HG02610 (cell line): ENCODE data around the gene MAMSTR.

Experiments
- ATAC-seq: cut with Tn5 transposase; IDR thresholded peaks from one replicate; pipeline ENCODE4 v1.9.1; 2021; ENCODE audit warnings: mild to moderate bottlenecking, moderate library complexity; ENCODE audit not compliant: unreplicated experiment

MAMSTR gene

DNA sequence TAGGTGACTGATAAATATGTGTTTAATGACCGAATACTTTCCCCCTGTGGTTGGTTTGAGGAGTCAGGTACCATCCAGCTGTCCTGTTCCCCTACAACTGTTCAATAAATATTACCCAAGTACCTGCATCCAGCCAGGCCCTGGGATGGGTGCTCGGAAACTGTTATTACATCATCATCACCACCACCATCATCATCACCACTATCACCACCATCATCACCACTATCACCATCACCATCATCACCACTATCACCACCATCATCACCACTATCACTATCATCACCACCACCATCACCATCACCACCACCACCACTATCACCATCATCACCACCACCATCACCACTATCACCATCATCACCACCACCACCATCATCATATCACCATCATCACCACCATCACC, 50.8 kb downstream of the MAMSTR start:
- ATAC-seq = no peak

DNA sequence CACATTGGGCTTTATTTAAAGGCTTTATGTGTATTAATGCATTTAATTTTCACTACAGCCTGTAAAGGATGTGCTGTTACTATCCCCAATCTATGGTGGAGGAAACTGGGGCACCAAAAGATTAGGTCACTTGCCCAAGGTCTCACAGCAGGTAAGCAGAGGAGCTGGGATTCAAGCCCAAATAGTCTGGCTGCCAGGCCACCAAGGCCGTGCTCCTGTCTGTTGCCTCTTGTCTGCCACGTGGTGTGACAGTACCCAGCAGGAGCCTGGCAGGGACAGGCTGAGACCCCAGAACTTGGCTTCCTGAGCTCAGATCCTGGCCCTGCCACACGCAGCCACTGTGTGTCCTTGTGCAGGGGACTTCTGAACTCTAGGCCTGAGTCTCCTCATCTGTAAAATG, 51.2 kb downstream of the MAMSTR start:
- no peak for ATAC-seq

- no peak for ATAC-seq
Observed at GRCh38 chr19:48665786-48666185, 53.7 kb downstream of the MAMSTR start.

GRCh38 chr19:48664476-48664875, 55.0 kb downstream of the MAMSTR start:
- ATAC-seq = no peak

GRCh38 chr19:48663667-48664066, 55.9 kb downstream of the MAMSTR start:
- no peak for ATAC-seq
